ENCODE measurements around the gene ITPRID1.

DNA sequence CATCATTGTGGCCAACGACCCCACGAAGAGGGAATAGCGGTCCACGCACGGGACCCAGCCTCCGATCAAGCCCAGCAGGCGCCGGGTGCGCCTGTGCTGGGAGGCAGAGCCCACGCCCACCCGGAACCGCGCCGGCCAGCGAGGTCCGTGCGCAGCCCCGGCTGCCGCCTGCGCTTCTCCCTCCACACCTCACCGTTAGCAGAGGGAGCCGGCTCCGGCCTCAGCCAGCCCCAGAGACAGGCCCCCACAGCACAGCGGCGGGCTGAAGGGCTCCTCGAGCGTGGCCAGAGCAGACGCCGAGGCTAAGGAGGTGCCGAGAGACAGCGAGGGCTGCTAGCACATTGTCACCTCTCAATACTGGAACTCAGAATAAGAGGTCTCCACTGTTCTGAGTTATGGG is 3.6 kb downstream of the ITPRID1 start:
- TF ChIP-seq, protein P1, sequence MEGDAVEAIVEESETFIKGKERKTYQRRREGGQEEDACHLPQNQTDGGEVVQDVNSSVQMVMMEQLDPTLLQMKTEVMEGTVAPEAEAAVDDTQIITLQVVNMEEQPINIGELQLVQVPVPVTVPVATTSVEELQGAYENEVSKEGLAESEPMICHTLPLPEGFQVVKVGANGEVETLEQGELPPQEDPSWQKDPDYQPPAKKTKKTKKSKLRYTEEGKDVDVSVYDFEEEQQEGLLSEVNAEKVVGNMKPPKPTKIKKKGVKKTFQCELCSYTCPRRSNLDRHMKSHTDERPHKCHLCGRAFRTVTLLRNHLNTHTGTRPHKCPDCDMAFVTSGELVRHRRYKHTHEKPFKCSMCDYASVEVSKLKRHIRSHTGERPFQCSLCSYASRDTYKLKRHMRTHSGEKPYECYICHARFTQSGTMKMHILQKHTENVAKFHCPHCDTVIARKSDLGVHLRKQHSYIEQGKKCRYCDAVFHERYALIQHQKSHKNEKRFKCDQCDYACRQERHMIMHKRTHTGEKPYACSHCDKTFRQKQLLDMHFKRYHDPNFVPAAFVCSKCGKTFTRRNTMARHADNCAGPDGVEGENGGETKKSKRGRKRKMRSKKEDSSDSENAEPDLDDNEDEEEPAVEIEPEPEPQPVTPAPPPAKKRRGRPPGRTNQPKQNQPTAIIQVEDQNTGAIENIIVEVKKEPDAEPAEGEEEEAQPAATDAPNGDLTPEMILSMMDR (IDR thresholded peaks at IDR 0.05; ENCODE audit: low read depth, low read length, poor library complexity, severe bottlenecking): no peak
- TF ChIP-seq EZH2phosphoT487 (IDR thresholded peaks at IDR 0.05; ENCODE audit: borderline replicate concordance, low read length): no peak
